HepG2 (cell line): ENCODE results near the gene PCLO. TPM values are rescaled to one million over a fixed set of nuclear protein-coding genes. Genes with fewer than 3 reads are reported as not detected.

ENCODE experiments used
- ATAC-seq: fragments of 200-7000 bp; cut with Tn5 transposase; 3 replicates; pipeline ENCODE4 v1.9.1; 2020; ENCODE audit warnings: mild to moderate bottlenecking, moderate library complexity
- BruUV-seq: library from RNA; stranded (reverse); fragments of 400-500 nt; replicated peaks from 2 replicates; lab custom pipeline; 2021; lab: Mats Ljungman, UMichigan
- CTCF ChIA-PET: fragments of 300-600 bp; formaldehyde crosslinking; extraction: SDS; loops from one replicate; lab custom pipeline; 2021; ENCODE audit warnings: low total read pairs, inconsistent platforms, low intra/inter-chr PET ratio; lab: Yijun Ruan, JAX
- POLR2A ChIA-PET: fragments of 350-600 bp; sonication (Branson Sonifier 250); formaldehyde crosslinking; loops from one replicate; lab custom pipeline; 2020; ENCODE audit warnings: antibody characterized with exemption, inconsistent platforms; lab: Yijun Ruan, JAX
- DNase-seq: peaks from one replicate; pipeline ENCODE4 v3.0.0-alpha.2; 2015; ENCODE audit warnings: low spot score
- FAIRE-seq: peaks from 3 replicates; lab custom pipeline; 2011; peaks lifted over from hg19 to GRCh38; lab: Jason Lieb, UNC
- H2AFZ ChIP-seq: one replicate; pipeline ENCODE4 v1.6.1; 2011; ENCODE audit warnings: low read length, inconsistent platforms
- H3K27ac ChIP-seq: fragments of 300-600 bp; 3 replicates; pipeline ENCODE4 v1.8.0; 2011; ENCODE audit warnings: mixed run types, mild to moderate bottlenecking, mixed read lengths, low read length, inconsistent platforms; ENCODE audit not compliant: insufficient read depth; ENCODE audit errors: extremely low read length
- H3K27me3 ChIP-seq, 2 experiments: fragments of 200-600 bp in 1 of 2; 2 replicates in 1 of 2; 3 replicates in 1 of 2; pipeline versions ENCODE4 v1.6.0 to v1.8.0; 2011; ENCODE audit warnings: low read length in 2 of 2, mild to moderate bottlenecking in 2 of 2, moderate library complexity in 2 of 2, inconsistent platforms in 1 of 2; ENCODE audit not compliant: insufficient read depth in 2 of 2, control insufficient read depth in 1 of 2
- H3K36me3 ChIP-seq, 2 experiments: fragments of 200-600 bp in 1 of 2; replicated peaks in 1 of 2; 2 replicates in 1 of 2; 3 replicates in 1 of 2; pipeline versions ENCODE4 v1.5.1 to v1.8.0; 2011; ENCODE audit warnings: low read length in 2 of 2, inconsistent platforms in 1 of 2; ENCODE audit not compliant: insufficient read depth in 2 of 2, control insufficient read depth in 1 of 2
- H3K4me1 ChIP-seq: 2 replicates; pipeline ENCODE4 v1.5.1; 2012; ENCODE audit warnings: low read length, inconsistent platforms; ENCODE audit not compliant: insufficient read depth
- H3K4me2 ChIP-seq: 2 replicates; pipeline ENCODE4 v1.6.0; 2011; ENCODE audit warnings: low read depth, low read length, inconsistent platforms
- H3K4me3 ChIP-seq, 3 experiments: fragments of 200-600 bp in 1 of 3; sonication (generic), shearing (Covaris generic) in 1 of 3; replicated peaks in 1 of 3; 2 replicates each; pipeline ENCODE4 v1.5.1; 2011 to 2016; ENCODE audit warnings: low read length in 3 of 3, inconsistent platforms in 2 of 3, low read depth in 2 of 3, mild to moderate bottlenecking in 2 of 3, control low read depth in 1 of 3, mixed read lengths in 1 of 3; ENCODE audit not compliant: insufficient read depth in 1 of 3
- H3K79me2 ChIP-seq: one replicate; pipeline ENCODE4 v1.6.1; 2011; ENCODE audit warnings: low read length, inconsistent platforms; ENCODE audit not compliant: insufficient read depth
- H3K9ac ChIP-seq: 2 replicates; pipeline ENCODE4 v1.6.0; 2011; ENCODE audit warnings: mild to moderate bottlenecking, low read depth, low read length, inconsistent platforms; ENCODE audit not compliant: insufficient read depth
- H3K9me3 ChIP-seq: 2 replicates; pipeline ENCODE4 v1.5.1; 2012; ENCODE audit warnings: mild to moderate bottlenecking, low read length
- H4K20me1 ChIP-seq: 2 replicates; pipeline ENCODE4 v1.6.0; 2011; ENCODE audit warnings: inconsistent platforms, mild to moderate bottlenecking, low read length, moderate library complexity; ENCODE audit not compliant: insufficient read depth
- EP300 ChIP-seq, 3 experiments: sonication (generic) in 1 of 3; formaldehyde crosslinking in 1 of 3; IDR thresholded peaks; 2 replicates each; pipeline versions ENCODE4 v1.5.1 to v1.6.1; 2011 to 2020; ENCODE audit warnings: low read depth in 2 of 3, low read length in 2 of 3, borderline replicate concordance in 1 of 3, improper control_type of control experiment in 1 of 3, mild to moderate bottlenecking in 1 of 3, missing genetic modification reagents in 1 of 3, moderate library complexity in 1 of 3
- FOXK2 ChIP-seq: fragments of 450-650 bp; IDR thresholded peaks from 2 replicates; pipeline ENCODE4 v1.6.1; 2016
- GATAD2A ChIP-seq: IDR thresholded peaks from 2 replicates; pipeline ENCODE4 v1.6.1; 2016
- HCFC1 ChIP-seq: fragments of 150-350 bp; IDR thresholded peaks from 2 replicates; pipeline ENCODE4 v1.6.1; 2014; ENCODE audit warnings: low read depth, low read length
- HHEX ChIP-seq: IDR thresholded peaks from 2 replicates; pipeline ENCODE4 v1.6.1; 2016; ENCODE audit warnings: control low read depth
- HOXA7 ChIP-seq: sonication (generic); formaldehyde crosslinking; IDR thresholded peaks from 2 replicates; pipeline ENCODE4 v1.8.1; 2022; ENCODE audit warnings: mild to moderate bottlenecking, missing genetic modification reagents, moderate library complexity
- KDM3A ChIP-seq: IDR thresholded peaks from 2 replicates; pipeline ENCODE4 v1.6.1; 2018; ENCODE audit warnings: low read depth, missing compliant biosample characterization
- KMT2B ChIP-seq: IDR thresholded peaks from 2 replicates; pipeline ENCODE4 v1.6.1; 2016; ENCODE audit warnings: missing genetic modification reagents, missing compliant biosample characterization
- NCOA5 ChIP-seq: sonication (generic); formaldehyde crosslinking; IDR thresholded peaks from 2 replicates; pipeline ENCODE4 v1.4.0; 2020; ENCODE audit warnings: missing genetic modification reagents
- SNRNP70 ChIP-seq: fragments of 200-400 bp; formaldehyde crosslinking; IDR thresholded peaks from 2 replicates; pipeline ENCODE4 v1.6.1; 2017; ENCODE audit warnings: mild to moderate bottlenecking, low read depth, low read length, moderate library complexity
- ZBTB20 ChIP-seq: sonication (generic); formaldehyde crosslinking; IDR thresholded peaks from 2 replicates; pipeline ENCODE4 v1.8.1; 2023; ENCODE audit warnings: missing genetic modification reagents, low read depth, mild to moderate bottlenecking, borderline replicate concordance
- ZNF543 ChIP-seq: sonication (generic); formaldehyde crosslinking; IDR thresholded peaks from 2 replicates; pipeline ENCODE4 v1.4.0; 2020; ENCODE audit warnings: mild to moderate bottlenecking, missing genetic modification reagents
- WGBS: methylation state at CpG from one replicate; pipeline ENCODE4 v1.1.6; 2017; ENCODE audit warnings: low lambda C conversion rate; 5-methylcytosine and 5-hydroxymethylcytosine counted together
- in situ Hi-C: cut with HindIII; loops from 2 replicates; pipeline ENCODE4 v1.10.0; 2017; ENCODE audit warnings: low pct_unique_long_range_greater_than_20kb; ENCODE audit not compliant: extremely low pct_ligation_motif_present
- intact Hi-C: fragments of 100-400 bp; cut with micrococcal nuclease; formaldehyde crosslinking; loops from one replicate; pipeline ENCODE4 v1.10.0; 2022; ENCODE audit not compliant: unreplicated experiment
- polyA plus RNA-seq, 8 experiments: library from polyadenylated mRNA; depleted of rRNA in 3 of 8; stranded (reverse) in 7 of 8; unstranded in 1 of 8; fragments of >200 nt; fragmentation: Illumina TruSeq in 4 of 8; extraction: Trizol in 4 of 8; gene quantifications; 2 replicates each; pipeline versions ENCODE4 v1.2.1 to v1.2.3, GENCODE V29; 2011 to 2016; ENCODE audit warnings: low read depth in 4 of 8, missing spikeins in 1 of 8, mixed read lengths in 1 of 8; ENCODE audit not compliant: insufficient read depth in 1 of 8
- total RNA-seq, 5 experiments: library from RNA; depleted of rRNA; stranded (reverse); fragments of >200 nt; fragmentation: Illumina TruSeq; extraction: Trizol; gene quantifications; 2 replicates each; pipeline ENCODE4 v1.2.3, GENCODE V29; 2016; ENCODE audit warnings: low read depth in 1 of 5
- TF ChIP-seq, protein P1 (sequence below): sonication (generic); formaldehyde crosslinking; IDR thresholded peaks from 2 replicates; pipeline ENCODE4 v1.5.0; 2020; ENCODE audit warnings: missing genetic modification reagents

PCLO gene
- total and polyA plus RNA-seq, 2 of the 13 experiments (the other 11 are each of a cell fraction or from before 2014, with no cell fraction given), result 0.07 to 0.29 TPM

DNA sequence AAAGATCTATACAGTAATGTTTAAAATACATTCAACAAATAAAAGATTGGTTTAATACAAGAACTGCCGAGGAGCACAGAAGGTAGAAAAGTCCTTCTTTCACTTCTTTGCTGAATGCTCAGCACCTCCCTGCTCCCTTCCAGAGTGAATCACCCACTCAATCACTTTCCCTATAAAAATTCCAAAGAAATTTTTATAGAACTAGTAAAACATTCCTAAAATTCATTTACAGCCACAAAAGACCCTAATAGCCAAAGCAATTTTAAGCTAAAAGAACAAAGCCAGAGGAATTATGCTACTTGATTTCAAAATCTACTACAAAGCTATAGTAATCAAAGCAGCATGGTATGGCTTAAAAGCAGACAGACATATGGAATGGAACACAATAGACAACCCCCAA, 320.9 kb downstream of the PCLO start (continued):
- TF ChIP-seq, protein P1, sequence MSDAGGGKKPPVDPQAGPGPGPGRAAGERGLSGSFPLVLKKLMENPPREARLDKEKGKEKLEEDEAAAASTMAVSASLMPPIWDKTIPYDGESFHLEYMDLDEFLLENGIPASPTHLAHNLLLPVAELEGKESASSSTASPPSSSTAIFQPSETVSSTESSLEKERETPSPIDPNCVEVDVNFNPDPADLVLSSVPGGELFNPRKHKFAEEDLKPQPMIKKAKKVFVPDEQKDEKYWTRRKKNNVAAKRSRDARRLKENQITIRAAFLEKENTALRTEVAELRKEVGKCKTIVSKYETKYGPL (CRISPR knock-in tag), result no peak
- TF ChIP-seq KMT2B, result no peak

DNA sequence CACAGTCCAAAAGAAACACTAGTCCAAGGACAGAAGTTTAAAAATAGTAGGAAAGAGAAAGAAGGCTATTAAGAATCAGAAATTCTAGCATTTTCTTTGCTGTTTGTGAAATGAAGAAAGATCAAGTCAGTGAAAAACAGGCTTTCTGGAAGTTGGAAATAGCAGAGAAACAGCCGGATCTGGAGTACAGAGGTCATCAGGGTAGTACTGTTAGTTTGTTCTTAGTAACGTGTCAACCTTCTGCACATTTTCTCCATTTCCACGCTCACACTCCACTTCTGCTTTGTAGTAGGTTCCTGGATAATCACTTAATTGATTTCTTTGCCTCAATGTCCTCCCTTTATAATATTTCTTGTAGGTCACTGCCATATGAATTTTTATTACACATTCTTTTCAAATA, 322.6 kb downstream of the PCLO start:
- Histone ChIP-seq H3K9me3 (no peaks in the 10 kb centered on the region), H3K4me2 (no peak overlapping the region), H3K4me1 (no peaks in the 10 kb centered on the region), H3K36me3 (no peaks in the 10 kb centered on the region), H3K27me3 (no peaks in the 10 kb centered on the region), H2AFZ (no peak overlapping the region), H3K27ac (no peak overlapping the region), H3K79me2 (no peaks in the 10 kb centered on the region), H3K9ac (no peak overlapping the region), H3K4me3 (no peak overlapping the region), H4K20me1 (no peaks in the 10 kb centered on the region)
- intact Hi-C loops, result no loop called here
- POLR2A ChIA-PET, result no interaction called here
- DNase-seq, result no peak
- CTCF ChIA-PET, result no interaction called here
- TF ChIP-seq EP300 (IDR thresholded peaks at IDR 0.05; ENCODE audit: low read depth in 2 of 2, low read length in 2 of 2), result no peak
- no peak for TF ChIP-seq EP300 (CRISPR knock-in tag; IDR thresholded peaks at IDR 0.05; ENCODE audit: borderline replicate concordance)
- no peak for TF ChIP-seq KMT2B
- TF ChIP-seq HCFC1, result no peak
- no peak for TF ChIP-seq ZBTB20
- no peak for TF ChIP-seq SNRNP70
- TF ChIP-seq HOXA7 (CRISPR knock-in tag), result no peak
- TF ChIP-seq NCOA5 (CRISPR knock-in tag), result no peak
- TF ChIP-seq KDM3A (CRISPR knock-in tag), result no peak
- TF ChIP-seq ZNF543 (CRISPR knock-in tag), result no peak
- no peak for TF ChIP-seq GATAD2A (CRISPR knock-in tag)
- TF ChIP-seq HHEX (CRISPR knock-in tag), result no peak
- no peak for TF ChIP-seq FOXK2
- in situ Hi-C loops, result no loop called here
- no TSS peak for BruUV-seq
- FAIRE-seq, result no peak
- 8% methylated on average over 3 of the region's 3 CpGs for WGBS
- no peak for ATAC-seq
